HepG2 (cell line): Measurements from ENCODE around the gene OTUD7B. TPM values are rescaled to one million over a fixed set of nuclear protein-coding genes. Genes with fewer than 3 reads are reported as not detected.

Experiments
- HNF4A ChIP-seq: sonication (generic); formaldehyde crosslinking; IDR thresholded peaks from 2 replicates; pipeline ENCODE4 v1.4.0; 2020; ENCODE audit warnings: missing genetic modification reagents
- NBN ChIP-seq: fragments of 450-650 bp; conservative IDR thresholded peaks from 2 replicates; pipeline ENCODE4 v1.6.1; 2017
- ZBTB1 ChIP-seq: sonication (generic); formaldehyde crosslinking; IDR thresholded peaks from 2 replicates; pipeline ENCODE4 v1.4.0; 2020; ENCODE audit warnings: missing genetic modification reagents, borderline replicate concordance
- ZFP62 ChIP-seq: sonication (generic); formaldehyde crosslinking; IDR thresholded peaks from 2 replicates; pipeline ENCODE4 v1.4.0; 2020; ENCODE audit warnings: missing genetic modification reagents
- ZNF256 ChIP-seq: sonication (generic); formaldehyde crosslinking; conservative IDR thresholded peaks from 2 replicates; pipeline ENCODE4 v1.4.0; 2020; ENCODE audit warnings: missing genetic modification reagents
- ZNF431 ChIP-seq: sonication (generic); formaldehyde crosslinking; IDR thresholded peaks from 2 replicates; pipeline ENCODE4 v1.9.0; 2022; ENCODE audit warnings: missing genetic modification reagents, low read depth, mild to moderate bottlenecking, borderline replicate concordance
- ZNF577 ChIP-seq: sonication (generic); formaldehyde crosslinking; IDR thresholded peaks from 2 replicates; pipeline ENCODE4 v1.4.0; 2020; ENCODE audit warnings: mild to moderate bottlenecking, low read depth, missing genetic modification reagents, borderline replicate concordance
- ZNF615 ChIP-seq: sonication (generic); formaldehyde crosslinking; IDR thresholded peaks from 2 replicates; pipeline ENCODE4 v1.5.0; 2020; ENCODE audit warnings: mild to moderate bottlenecking, missing genetic modification reagents, borderline replicate concordance
- ZNF775 ChIP-seq: sonication (generic); formaldehyde crosslinking; IDR thresholded peaks from 2 replicates; pipeline ENCODE4 v1.4.0; 2020; ENCODE audit warnings: missing genetic modification reagents, mild to moderate bottlenecking, moderate library complexity, borderline replicate concordance
- ZNF891 ChIP-seq: sonication (generic); formaldehyde crosslinking; IDR thresholded peaks from 2 replicates; pipeline ENCODE4 v1.5.0; 2020; ENCODE audit warnings: mild to moderate bottlenecking, missing genetic modification reagents
- polyA plus RNA-seq, 8 experiments: library from polyadenylated mRNA; depleted of rRNA in 3 of 8; stranded (reverse) in 7 of 8; unstranded in 1 of 8; fragments of >200 nt; fragmentation: Illumina TruSeq in 4 of 8; extraction: Trizol in 4 of 8; gene quantifications; 2 replicates each; pipeline versions ENCODE4 v1.2.1 to v1.2.3, GENCODE V29; 2011 to 2016; ENCODE audit warnings: low read depth in 4 of 8, missing spikeins in 1 of 8, mixed read lengths in 1 of 8; ENCODE audit not compliant: insufficient read depth in 1 of 8
- total RNA-seq, 5 experiments: library from RNA; depleted of rRNA; stranded (reverse); fragments of >200 nt; fragmentation: Illumina TruSeq; extraction: Trizol; gene quantifications; 2 replicates each; pipeline ENCODE4 v1.2.3, GENCODE V29; 2016; ENCODE audit warnings: low read depth in 1 of 5
- TF ChIP-seq, protein P1 (sequence below): IDR thresholded peaks from 2 replicates; pipeline ENCODE4 v1.6.1; 2016; ENCODE audit warnings: low read depth, control low read depth
- TF ChIP-seq, protein P2 (sequence below), 2 experiments: fragments of 450-650 bp in 1 of 2; sonication (generic) in 1 of 2; formaldehyde crosslinking in 1 of 2; IDR thresholded peaks; 2 replicates each; pipeline versions ENCODE4 v1.6.1 to v1.8.0; 2016 to 2022; ENCODE audit warnings: antibody characterized with exemption in 1 of 2, mild to moderate bottlenecking in 1 of 2, missing genetic modification reagents in 1 of 2
- TF ChIP-seq, protein P3 (sequence below): sonication (generic); formaldehyde crosslinking; IDR thresholded peaks from 2 replicates; pipeline ENCODE4 v1.4.0; 2020; ENCODE audit warnings: mild to moderate bottlenecking, missing genetic modification reagents, borderline replicate concordance

The OTUD7B gene
- total and polyA plus RNA-seq, 2 of the 13 experiments (the other 11 are each of a cell fraction or from before 2014, with no cell fraction given): 5.1 to 11.2 TPM

DNA sequence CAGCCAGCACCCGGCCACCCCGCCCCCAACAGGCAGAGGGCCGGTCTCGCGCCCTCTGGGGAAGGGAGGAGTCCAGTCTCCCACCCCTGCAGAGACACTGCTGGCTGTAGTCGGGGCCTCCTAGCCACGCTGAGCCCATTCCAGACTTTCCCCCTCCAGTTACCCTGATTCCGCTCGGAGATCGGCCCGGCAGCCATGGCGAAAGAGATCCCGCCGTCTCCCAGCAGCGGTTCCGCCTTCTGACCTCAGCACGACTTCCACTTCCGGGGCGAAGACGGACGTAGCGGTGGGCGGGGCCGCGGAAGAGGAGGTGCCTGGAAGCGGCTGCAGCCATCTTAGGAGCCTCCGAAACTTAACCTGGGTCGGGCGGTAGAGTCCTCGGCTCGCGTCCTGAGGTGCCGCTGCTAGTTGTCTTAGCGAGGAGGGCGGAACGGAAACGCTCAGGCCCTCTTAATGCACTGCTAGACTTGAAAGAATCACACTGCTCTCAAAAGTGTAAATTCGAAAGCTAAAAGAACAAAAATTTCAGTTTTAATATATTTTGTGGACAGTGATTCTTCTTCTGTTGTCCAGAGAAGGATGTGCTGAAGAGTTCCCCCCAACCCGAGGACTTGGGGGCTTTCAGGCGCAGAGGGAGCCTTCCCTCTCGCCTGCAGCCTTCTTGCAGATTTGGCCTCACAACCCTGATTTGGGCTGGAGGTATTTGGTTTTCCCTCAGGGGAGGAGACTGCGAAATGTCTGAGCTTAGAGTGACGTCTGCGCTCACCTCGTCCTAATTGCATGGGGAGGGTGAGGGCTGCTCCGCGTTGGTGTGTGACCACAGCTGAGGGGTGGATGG lies 82.7 kb downstream of the OTUD7B start, which contains the start of gene SF3B4 (continued):
- TF ChIP-seq, protein P1, sequence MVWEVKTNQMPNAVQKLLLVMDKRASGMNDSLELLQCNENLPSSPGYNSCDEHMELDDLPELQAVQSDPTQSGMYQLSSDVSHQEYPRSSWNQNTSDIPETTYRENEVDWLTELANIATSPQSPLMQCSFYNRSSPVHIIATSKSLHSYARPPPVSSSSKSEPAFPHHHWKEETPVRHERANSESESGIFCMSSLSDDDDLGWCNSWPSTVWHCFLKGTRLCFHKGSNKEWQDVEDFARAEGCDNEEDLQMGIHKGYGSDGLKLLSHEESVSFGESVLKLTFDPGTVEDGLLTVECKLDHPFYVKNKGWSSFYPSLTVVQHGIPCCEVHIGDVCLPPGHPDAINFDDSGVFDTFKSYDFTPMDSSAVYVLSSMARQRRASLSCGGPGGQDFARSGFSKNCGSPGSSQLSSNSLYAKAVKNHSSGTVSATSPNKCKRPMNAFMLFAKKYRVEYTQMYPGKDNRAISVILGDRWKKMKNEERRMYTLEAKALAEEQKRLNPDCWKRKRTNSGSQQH: peak; percentile 75
- TF ChIP-seq ZNF431 (no peak), NBN (no peak), ZBTB1 (CRISPR knock-in tag) (no peak), ZFP62 (CRISPR knock-in tag) (no peak), ZNF775 (no peak), ZNF256 (CRISPR knock-in tag) (no peak), HNF4A (CRISPR knock-in tag) (no peak), ZNF891 (peak; percentile 34; the same call in 1 of the 2 replicates), ZNF577 (CRISPR knock-in tag) (no peak), ZNF615 (CRISPR knock-in tag) (no peak)
- TF ChIP-seq, protein P2, sequence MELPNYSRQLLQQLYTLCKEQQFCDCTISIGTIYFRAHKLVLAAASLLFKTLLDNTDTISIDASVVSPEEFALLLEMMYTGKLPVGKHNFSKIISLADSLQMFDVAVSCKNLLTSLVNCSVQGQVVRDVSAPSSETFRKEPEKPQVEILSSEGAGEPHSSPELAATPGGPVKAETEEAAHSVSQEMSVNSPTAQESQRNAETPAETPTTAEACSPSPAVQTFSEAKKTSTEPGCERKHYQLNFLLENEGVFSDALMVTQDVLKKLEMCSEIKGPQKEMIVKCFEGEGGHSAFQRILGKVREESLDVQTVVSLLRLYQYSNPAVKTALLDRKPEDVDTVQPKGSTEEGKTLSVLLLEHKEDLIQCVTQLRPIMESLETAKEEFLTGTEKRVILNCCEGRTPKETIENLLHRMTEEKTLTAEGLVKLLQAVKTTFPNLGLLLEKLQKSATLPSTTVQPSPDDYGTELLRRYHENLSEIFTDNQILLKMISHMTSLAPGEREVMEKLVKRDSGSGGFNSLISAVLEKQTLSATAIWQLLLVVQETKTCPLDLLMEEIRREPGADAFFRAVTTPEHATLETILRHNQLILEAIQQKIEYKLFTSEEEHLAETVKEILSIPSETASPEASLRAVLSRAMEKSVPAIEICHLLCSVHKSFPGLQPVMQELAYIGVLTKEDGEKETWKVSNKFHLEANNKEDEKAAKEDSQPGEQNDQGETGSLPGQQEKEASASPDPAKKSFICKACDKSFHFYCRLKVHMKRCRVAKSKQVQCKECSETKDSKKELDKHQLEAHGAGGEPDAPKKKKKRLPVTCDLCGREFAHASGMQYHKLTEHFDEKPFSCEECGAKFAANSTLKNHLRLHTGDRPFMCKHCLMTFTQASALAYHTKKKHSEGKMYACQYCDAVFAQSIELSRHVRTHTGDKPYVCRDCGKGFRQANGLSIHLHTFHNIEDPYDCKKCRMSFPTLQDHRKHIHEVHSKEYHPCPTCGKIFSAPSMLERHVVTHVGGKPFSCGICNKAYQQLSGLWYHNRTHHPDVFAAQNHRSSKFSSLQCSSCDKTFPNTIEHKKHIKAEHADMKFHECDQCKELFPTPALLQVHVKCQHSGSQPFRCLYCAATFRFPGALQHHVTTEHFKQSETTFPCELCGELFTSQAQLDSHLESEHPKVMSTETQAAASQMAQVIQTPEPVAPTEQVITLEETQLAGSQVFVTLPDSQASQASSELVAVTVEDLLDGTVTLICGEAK (IDR thresholded peaks at IDR 0.05): peak; percentile 69
- TF ChIP-seq, protein P2 (CRISPR knock-in tag; IDR thresholded peaks at IDR 0.05): no peak; the same call in 1 of the 2 replicates
- TF ChIP-seq, protein P3, sequence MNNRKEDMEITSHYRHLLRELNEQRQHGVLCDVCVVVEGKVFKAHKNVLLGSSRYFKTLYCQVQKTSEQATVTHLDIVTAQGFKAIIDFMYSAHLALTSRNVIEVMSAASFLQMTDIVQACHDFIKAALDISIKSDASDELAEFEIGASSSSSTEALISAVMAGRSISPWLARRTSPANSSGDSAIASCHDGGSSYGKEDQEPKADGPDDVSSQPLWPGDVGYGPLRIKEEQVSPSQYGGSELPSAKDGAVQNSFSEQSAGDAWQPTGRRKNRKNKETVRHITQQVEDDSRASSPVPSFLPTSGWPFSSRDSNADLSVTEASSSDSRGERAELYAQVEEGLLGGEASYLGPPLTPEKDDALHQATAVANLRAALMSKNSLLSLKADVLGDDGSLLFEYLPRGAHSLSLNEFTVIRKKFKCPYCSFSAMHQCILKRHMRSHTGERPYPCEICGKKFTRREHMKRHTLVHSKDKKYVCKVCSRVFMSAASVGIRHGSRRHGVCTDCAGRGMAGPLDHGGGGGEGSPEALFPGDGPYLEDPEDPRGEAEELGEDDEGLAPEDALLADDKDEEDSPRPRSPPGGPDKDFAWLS (CRISPR knock-in tag): no peak
